ENCODE data around the gene TMEM63C. TPM values are rescaled to one million over a fixed set of nuclear protein-coding genes. Genes with fewer than 3 reads are reported as not detected.

Gene TMEM63C
- total RNA-seq, 2 donors from 2014 or later = under 0.01 TPM; not detected in 1

GRCh38 chr14:77139540-77140358 lies 41.8 kb upstream of the TMEM63C start:
- no peaks in the 10 kb centered on the region for H3K36me3 ChIP-seq
- H3K4me1 ChIP-seq (ENCODE audit: control insufficient read depth in 1 of 2, low read depth in 2 of 2) = peaks cover 20 to 28% of the 10 kb centered on the region in 2 donors
- no peak overlapping the region for H3K4me3 ChIP-seq
- TF ChIP-seq CTCF (IDR thresholded peaks at IDR 0.05) = peak; percentile 24
- H3K9me3 ChIP-seq = no peaks in the 10 kb centered on the region
- DNase-seq (ENCODE audit: low spot score) (no peak), ATAC-seq (ENCODE audit: insufficient number of reproducible peaks, low FRiP score, low read depth) (no peak)
- peaks cover 16% of the 10 kb centered on the region for H3K27me3 ChIP-seq (replicated peaks; ENCODE audit: insufficient read depth)
- no peak overlapping the region for H3K27ac ChIP-seq

GRCh38 chr14:77140359-77141213 lies 41.0 kb upstream of the TMEM63C start:
- Histone ChIP-seq H3K9me3 (no peaks in the 10 kb centered on the region), H3K4me3 (peak overlapping the region; percentile 63), H3K4me1 (ENCODE audit: control insufficient read depth in 1 of 2, low read depth in 2 of 2) (peaks cover 20 to 28% of the 10 kb centered on the region in 2 donors), H3K36me3 (no peaks in the 10 kb centered on the region), H3K27ac (no peak overlapping the region), H3K27me3 (replicated peaks; ENCODE audit: insufficient read depth) (peaks cover 16% of the 10 kb centered on the region)
- ATAC-seq (ENCODE audit: insufficient number of reproducible peaks, low FRiP score, low read depth) (no peak), DNase-seq (ENCODE audit: low spot score) (no peak)
- TF ChIP-seq CTCF (IDR thresholded peaks at IDR 0.05) = no peak

DNA sequence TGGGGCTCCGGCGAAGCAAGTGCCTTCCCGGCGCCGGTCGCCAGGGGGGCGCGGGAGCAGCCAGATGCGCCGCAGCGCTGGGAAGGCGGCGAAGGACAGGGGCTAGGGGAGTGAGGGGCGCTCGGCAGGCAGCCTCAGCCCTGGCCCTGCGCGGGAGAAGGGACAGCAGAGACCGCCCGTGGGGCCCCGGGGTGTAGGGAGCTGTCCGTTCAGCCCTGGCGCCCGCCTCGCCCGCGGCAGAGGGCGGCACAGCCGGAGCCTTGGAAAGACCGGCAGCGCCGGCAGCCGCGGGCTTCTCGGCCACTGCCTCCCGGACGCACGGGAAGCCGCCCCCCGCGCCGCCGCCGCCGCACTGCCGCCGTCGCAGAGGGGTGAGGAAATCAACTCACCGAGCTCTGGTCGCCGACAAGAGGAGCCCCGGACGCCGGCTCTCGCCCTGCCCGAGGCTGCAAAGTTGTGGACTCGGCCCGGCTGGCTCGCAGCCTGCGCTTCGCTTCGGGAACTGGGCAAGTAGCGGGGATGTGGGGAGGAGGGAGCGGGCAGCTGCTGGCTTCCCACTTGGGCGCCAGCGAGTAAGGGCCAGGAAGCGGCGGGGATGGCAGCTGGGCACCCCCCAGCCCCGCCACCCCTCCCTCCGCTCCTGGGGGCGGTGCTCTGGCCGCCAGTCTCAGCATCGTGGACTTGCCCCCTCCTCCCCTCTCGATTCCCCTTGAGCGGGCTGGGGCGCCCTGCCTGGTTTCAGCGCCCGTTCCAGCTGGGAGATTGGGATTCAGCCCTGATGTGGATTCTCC lies 40.2 kb upstream of the TMEM63C start, which contains the start of gene ZDHHC22:
Gene ZDHHC22, minus strand, starts transcription at position 578 of the 791 bp plus-strand sequence. CDS start 2,053 bp downstream, outside the sequence.
- H3K4me3 ChIP-seq = peak within 1 kb of the TSS; percentile 63
- no peak for ATAC-seq (ENCODE audit: insufficient number of reproducible peaks, low FRiP score, low read depth)
- no peak within 1 kb of the TSS for H3K27ac ChIP-seq
- TF ChIP-seq CTCF (IDR thresholded peaks at IDR 0.05) = peak; percentile 44
- H3K9me3 ChIP-seq = no peaks in the 10 kb centered on the region
- H3K27me3 ChIP-seq (replicated peaks; ENCODE audit: insufficient read depth) = peaks cover 16% of the 10 kb centered on the region
- peaks cover 20 to 28% of the 10 kb centered on the region in 2 donors for H3K4me1 ChIP-seq (ENCODE audit: control insufficient read depth in 1 of 2, low read depth in 2 of 2)
- H3K36me3 ChIP-seq = no peaks in the 10 kb centered on the region
- no peak for DNase-seq (ENCODE audit: low spot score)

DNA sequence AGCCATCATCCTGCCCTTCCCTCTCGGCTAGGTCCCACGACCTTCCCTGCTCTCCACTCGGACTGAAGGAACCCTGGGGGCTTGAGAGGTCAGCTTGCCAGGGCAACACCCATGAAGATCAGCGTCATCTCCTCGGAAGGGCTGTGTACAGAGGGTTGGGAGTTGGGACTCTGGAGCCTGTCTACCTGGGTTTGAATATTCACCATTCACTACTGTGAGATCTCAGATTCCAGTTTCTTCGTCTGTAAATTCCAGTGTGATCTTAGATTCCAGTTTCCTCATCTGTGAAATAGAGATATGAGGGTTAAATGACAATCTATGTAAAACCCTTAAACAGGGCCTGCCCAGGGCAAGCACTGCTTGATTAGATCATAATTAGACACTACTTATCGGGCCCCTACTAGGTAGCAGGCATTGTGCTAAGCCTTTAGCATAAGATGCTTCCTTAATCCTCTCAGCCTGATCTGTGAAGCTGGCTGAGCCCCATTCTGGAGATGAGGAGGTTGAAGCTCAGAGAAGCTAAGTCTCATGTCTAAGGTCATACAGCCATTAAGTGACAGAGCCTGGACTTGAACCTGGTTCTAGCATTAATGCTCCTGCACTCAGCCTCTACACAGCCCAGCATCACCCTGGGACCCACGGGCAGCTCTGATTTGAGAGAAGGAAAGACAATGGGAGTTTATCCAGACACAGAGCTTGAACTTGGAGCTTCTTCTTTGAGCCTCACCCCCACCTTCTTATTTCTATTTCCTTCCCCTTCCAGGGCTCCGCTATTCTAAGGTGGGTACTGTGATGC lies 39.4 kb upstream of the TMEM63C start:
- Histone ChIP-seq H3K4me3 (no peak overlapping the region), H3K27me3 (replicated peaks; ENCODE audit: insufficient read depth) (peaks cover 16% of the 10 kb centered on the region)

More for the DNA sequence above, 39.4 kb upstream of the TMEM63C start:
- no peak for TF ChIP-seq CTCF (IDR thresholded peaks at IDR 0.05)
- Histone ChIP-seq H3K9me3 (no peaks in the 10 kb centered on the region), H3K4me1 (ENCODE audit: control insufficient read depth in 1 of 2, low read depth in 2 of 2) (peaks cover 20 to 28% of the 10 kb centered on the region in 2 donors), H3K36me3 (no peaks in the 10 kb centered on the region), H3K27ac (no peak overlapping the region)
- ATAC-seq (ENCODE audit: insufficient number of reproducible peaks, low FRiP score, low read depth) (no peak), DNase-seq (ENCODE audit: low spot score) (no peak)

Measured in thoracic aorta (tissue), 2 donors.